GM18870 (cell line): ENCODE results near the gene ZNF689.

Experiments used
- ATAC-seq: cut with Tn5 transposase; IDR thresholded peaks from one replicate; pipeline ENCODE4 v1.9.1; 2021; ENCODE audit warnings: moderate library complexity; ENCODE audit not compliant: unreplicated experiment

Gene ZNF689

GRCh38 chr16:30566531-30566930 lies 43.7 kb downstream of the ZNF689 start:
- no peak for ATAC-seq

- ATAC-seq, result no peak
Observed at GRCh38 chr16:30565984-30566383, 44.2 kb downstream of the ZNF689 start.

- no peak for ATAC-seq
Observed at GRCh38 chr16:30565526-30565925, 44.7 kb downstream of the ZNF689 start.

GRCh38 chr16:30562021-30562420 lies 48.2 kb downstream of the ZNF689 start:
- ATAC-seq, result no peak

- ATAC-seq, result no peak
Observed at GRCh38 chr16:30561089-30561816, 48.9 kb downstream of the ZNF689 start.

- no peak for ATAC-seq
Observed at GRCh38 chr16:30559690-30560089, 50.5 kb downstream of the ZNF689 start.

- no peak for ATAC-seq
Observed at GRCh38 chr16:30558789-30559377, 51.3 kb downstream of the ZNF689 start.

- peak; percentile 70 for ATAC-seq
Observed at GRCh38 chr16:30557957-30558788, 52.0 kb downstream of the ZNF689 start, which contains the start of gene ZNF764. Gene ZNF764 (minus strand): TSS chr16:30558374. CDS start chr16:30558182, 192 bp downstream.

- peak; percentile 8 for ATAC-seq
Observed at GRCh38 chr16:30557707-30557956, 52.6 kb downstream of the ZNF689 start.

GRCh38 chr16:30556125-30556473 lies 54.1 kb downstream of the ZNF689 start:
- ATAC-seq, result no peak

GRCh38 chr16:30555315-30556124 lies 54.7 kb downstream of the ZNF689 start:
- ATAC-seq, result no peak

- no peak for ATAC-seq
Observed at GRCh38 chr16:30554557-30555314, 55.5 kb downstream of the ZNF689 start.

GRCh38 chr16:30553393-30553899 lies 56.7 kb downstream of the ZNF689 start:
- ATAC-seq, result no peak

GRCh38 chr16:30552956-30553355 lies 57.2 kb downstream of the ZNF689 start:
- no peak for ATAC-seq
